ENCODE results near the gene AOPEP.

- TF ChIP-seq RAD21 (IDR thresholded peaks at IDR 0.05; ENCODE audit: low read depth) (no peak), CEBPB (IDR thresholded peaks at IDR 0.05) (no peak), EP300 (IDR thresholded peaks at IDR 0.05; ENCODE audit: borderline replicate concordance) (no peak)
Measured at GRCh38 chr9:95030920-95031642, 304.6 kb downstream of the AOPEP start.
